Endothelial cell of umbilical vein (primary cell): ENCODE measurements around the gene ACTL8. TPM values are rescaled to one million over a fixed set of nuclear protein-coding genes. Genes with fewer than 3 reads are reported as not detected.

Experiments
- BruUV-seq: library from RNA; stranded (reverse); fragments of 400-500 nt; replicated peaks from 2 replicates; lab custom pipeline; 2021; lab: Mats Ljungman, UMichigan
- CTCF ChIA-PET: fragments of 300-600, 350-600 bp; sonication (Branson Sonifier 250); formaldehyde crosslinking; loops from one replicate; lab custom pipeline; 2021; ENCODE audit warnings: antibody characterized with exemption, inconsistent platforms; lab: Charles Lee
- POLR2A ChIA-PET: fragments of 300-600, 350-600 bp; sonication (Branson Sonifier 250); formaldehyde crosslinking; loops from one replicate; lab custom pipeline; 2021; ENCODE audit warnings: antibody characterized with exemption, inconsistent platforms; lab: Charles Lee
- DNase-seq: peaks from one replicate; pipeline ENCODE4 v3.0.0-alpha.2; 2011; ENCODE audit warnings: low read depth, low spot score
- FAIRE-seq: peaks from 2 replicates; lab custom pipeline; 2011; peaks lifted over from hg19 to GRCh38; lab: Jason Lieb, UNC
- H2AFZ ChIP-seq: 2 replicates; pipeline ENCODE4 v1.6.0; 2012; ENCODE audit warnings: low read depth, low read length, control low read depth, inconsistent platforms
- H3K27ac ChIP-seq: 2 replicates; pipeline ENCODE4 v1.5.1; 2011; ENCODE audit warnings: low read depth, mild to moderate bottlenecking, control low read depth, low read length, moderate library complexity; ENCODE audit not compliant: insufficient read depth
- H3K27me3 ChIP-seq, 2 experiments: 2 replicates each; pipeline versions ENCODE4 v1.6.0 to v1.6.1; 2011; ENCODE audit warnings: low read length in 2 of 2, mixed read lengths in 1 of 2; ENCODE audit not compliant: control insufficient read depth in 2 of 2, insufficient read depth in 2 of 2
- H3K36me3 ChIP-seq, 2 experiments: 2 replicates in 1 of 2; 3 replicates in 1 of 2; pipeline ENCODE4 v1.5.1; 2011; ENCODE audit warnings: low read length in 2 of 2, mild to moderate bottlenecking in 1 of 2, moderate library complexity in 1 of 2; ENCODE audit not compliant: control insufficient read depth in 2 of 2, insufficient read depth in 2 of 2; ENCODE audit errors: extremely low read depth in 1 of 2
- H3K4me1 ChIP-seq: 3 replicates; pipeline ENCODE4 v1.5.1; 2011; ENCODE audit warnings: mild to moderate bottlenecking, low read length; ENCODE audit not compliant: control insufficient read depth, insufficient read depth; ENCODE audit errors: extremely low read depth
- H3K4me2 ChIP-seq: 2 replicates; pipeline ENCODE4 v1.6.1; 2011; ENCODE audit warnings: low read length, control low read depth, mixed read lengths; ENCODE audit not compliant: insufficient read depth
- H3K4me3 ChIP-seq, 3 experiments: fragments of 200-600 bp in 1 of 3; sonication (generic), shearing (Covaris generic) in 1 of 3; replicated peaks in 1 of 3; 2 replicates each; pipeline ENCODE4 v1.5.1; 2011 to 2016; ENCODE audit warnings: control low read depth in 3 of 3, low read length in 3 of 3, mild to moderate bottlenecking in 2 of 3, inconsistent platforms in 1 of 3, low read depth in 1 of 3, moderate library complexity in 1 of 3; ENCODE audit not compliant: insufficient read depth in 1 of 3
- H3K79me2 ChIP-seq: 2 replicates; pipeline ENCODE4 v1.6.0; 2012; ENCODE audit warnings: low read length, inconsistent platforms; ENCODE audit not compliant: control insufficient read depth, insufficient read depth
- H3K9ac ChIP-seq: replicated peaks from 2 replicates; pipeline ENCODE3; 2011; ENCODE audit warnings: low read length, control low read depth; ENCODE audit not compliant: insufficient read depth; ENCODE audit errors: extremely low read depth
- H3K9me1 ChIP-seq: replicated peaks from 3 replicates; pipeline ENCODE4 v1.6.0; 2011; ENCODE audit warnings: mild to moderate bottlenecking, low read length; ENCODE audit not compliant: control insufficient read depth, insufficient read depth; ENCODE audit errors: extremely low read depth
- H3K9me3 ChIP-seq: replicated peaks from 2 replicates; pipeline ENCODE4 v1.5.1; 2012; ENCODE audit warnings: low read length, inconsistent platforms; ENCODE audit not compliant: control insufficient read depth, insufficient read depth
- H4K20me1 ChIP-seq: replicated peaks from 2 replicates; pipeline ENCODE3; 2011; ENCODE audit warnings: mild to moderate bottlenecking, low read length; ENCODE audit not compliant: control insufficient read depth, insufficient read depth; ENCODE audit errors: extremely low read depth
- EZH2 ChIP-seq: IDR thresholded peaks from 2 replicates; pipeline ENCODE4 v1.6.1; 2012; ENCODE audit warnings: borderline replicate concordance, low read depth, mild to moderate bottlenecking, moderate library complexity, low read length, inconsistent platforms; ENCODE audit not compliant: severe bottlenecking
- FOS ChIP-seq: IDR thresholded peaks from 2 replicates; pipeline ENCODE4 v1.6.1; 2011; ENCODE audit warnings: mild to moderate bottlenecking, low read length, moderate library complexity, borderline replicate concordance; ENCODE audit not compliant: insufficient read depth
- GATA2 ChIP-seq: IDR thresholded peaks from 2 replicates; pipeline ENCODE4 v1.7.0; 2011; ENCODE audit warnings: low read depth, mild to moderate bottlenecking, moderate library complexity, mixed read lengths, low read length; ENCODE audit not compliant: insufficient read length, insufficient read depth
- JUN ChIP-seq: IDR thresholded peaks from 2 replicates; pipeline ENCODE4 v1.6.1; 2011; ENCODE audit warnings: borderline replicate concordance, low read depth; ENCODE audit not compliant: insufficient read length, insufficient read depth
- MYC ChIP-seq: IDR thresholded peaks from one replicate; pipeline ENCODE4 v1.6.1; 2011; ENCODE audit warnings: mild to moderate bottlenecking, low read depth, low read length
- POLR2A ChIP-seq: IDR thresholded peaks from 2 replicates; pipeline ENCODE4 v1.6.1; 2012; ENCODE audit warnings: low read depth, mild to moderate bottlenecking, control low read depth, low read length
- POLR2AphosphoS5 ChIP-seq: IDR thresholded peaks from 2 replicates; pipeline ENCODE4 v1.6.1; 2012; ENCODE audit warnings: low read depth, mild to moderate bottlenecking, control low read depth, low read length, moderate library complexity; ENCODE audit not compliant: insufficient read depth
- dilution Hi-C: fragments of 300-500 bp; cut with MboI; formaldehyde crosslinking; loops from one replicate; pipeline ENCODE4 v1.15.0; 2019; ENCODE audit warnings: low sequenced_read_pairs; ENCODE audit not compliant: extremely low pct_ligation_motif_present
- intact Hi-C: fragments of 100-400 bp; cut with micrococcal nuclease; formaldehyde crosslinking; loops from one replicate; pipeline ENCODE4 v1.10.0; 2022
- polyA plus RNA-seq, 4 experiments: library from polyadenylated mRNA; depleted of rRNA in 3 of 4; stranded (reverse) in 3 of 4; unstranded in 1 of 4; fragments of >200 nt; gene quantifications; 2 replicates each; pipeline versions ENCODE4 v1.2.1 to v1.2.3, GENCODE V29; 2011 to 2012; ENCODE audit warnings: missing spikeins in 1 of 4
- total RNA-seq: library from RNA; stranded (reverse); gene quantifications from 2 replicates; pipeline ENCODE4 v1.2.3, GENCODE V29; 2021
- TF ChIP-seq, protein P1 (sequence below): IDR thresholded peaks from 2 replicates; pipeline ENCODE4 v1.6.1; 2011; ENCODE audit not compliant: insufficient read depth, insufficient read length
- TF ChIP-seq, protein P2 (sequence below), 2 donors: IDR thresholded peaks; 1 replicate in 1 of 2; 2 replicates in 1 of 2; pipeline ENCODE4 v1.5.1; 2011; ENCODE audit warnings: low read length in 2 of 2, mild to moderate bottlenecking in 2 of 2, moderate library complexity in 2 of 2, control low read depth in 1 of 2, inconsistent platforms in 1 of 2, low read depth in 1 of 2; ENCODE audit not compliant: insufficient read depth in 1 of 2; ENCODE audit errors: extremely low read depth in 1 of 2

The ACTL8 gene
- total and polyA plus RNA-seq, 2 donors (not counting 3 experiments of a cell fraction or from before 2014, with no cell fraction given), result not detected

GRCh38 chr1:17741052-17741451, 14.1 kb upstream of the ACTL8 start:
- DNase-seq (no peak), FAIRE-seq (no peak)
- Histone ChIP-seq H3K4me1 (no peaks in the 10 kb centered on the region), H3K9ac (no peak overlapping the region), H2AFZ (no peak overlapping the region), H3K9me3 (no peaks in the 10 kb centered on the region), H3K4me2 (no peak overlapping the region), H3K9me1 (no peaks in the 10 kb centered on the region), H3K36me3 (no peaks in the 10 kb centered on the region), H3K79me2 (no peaks in the 10 kb centered on the region), H3K27me3 (no peaks in the 10 kb centered on the region), H4K20me1 (no peaks in the 10 kb centered on the region), H3K4me3 (no peak overlapping the region), H3K27ac (no peak overlapping the region)
- dilution Hi-C loops (no loop called here), intact Hi-C loops (no loop called here)
- TF ChIP-seq EZH2 (no peak), POLR2A (no peak), FOS (no peak)
- ChIA-PET POLR2A (no interaction called here), CTCF (no interaction called here)
- no TSS peak for BruUV-seq

DNA sequence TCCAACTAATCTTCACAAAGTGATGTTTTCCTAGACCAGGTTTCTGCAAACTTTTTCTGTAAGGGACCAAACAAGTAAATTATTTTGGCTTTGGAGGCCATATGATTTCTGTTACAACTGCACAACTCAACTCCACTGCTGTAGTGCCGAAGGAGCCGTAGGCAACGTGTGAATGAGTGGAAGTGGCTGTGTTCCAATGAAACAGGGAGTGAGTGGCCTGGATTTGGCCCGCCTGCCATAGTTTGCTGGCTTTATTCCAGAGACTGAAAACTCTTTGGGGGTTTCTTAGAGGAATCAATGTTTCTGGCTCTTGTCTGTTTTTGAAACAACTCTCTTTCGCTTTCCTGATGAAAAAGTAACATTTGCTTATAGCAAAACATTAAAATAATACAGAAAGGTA, 12.6 kb upstream of the ACTL8 start:
- BruUV-seq, result no TSS peak
- dilution Hi-C loops (no loop called here), intact Hi-C loops (no loop called here)

More for the DNA sequence above, 12.6 kb upstream of the ACTL8 start:
- Histone ChIP-seq H3K27ac (no peak overlapping the region), H3K4me2 (no peak overlapping the region), H3K9me1 (no peaks in the 10 kb centered on the region), H3K4me3 (no peak overlapping the region), H2AFZ (no peak overlapping the region), H4K20me1 (no peaks in the 10 kb centered on the region), H3K4me1 (no peaks in the 10 kb centered on the region), H3K9ac (no peak overlapping the region), H3K9me3 (no peaks in the 10 kb centered on the region), H3K36me3 (no peaks in the 10 kb centered on the region), H3K79me2 (no peaks in the 10 kb centered on the region), H3K27me3 (no peaks in the 10 kb centered on the region)
- ChIA-PET POLR2A (no interaction called here), CTCF (no interaction called here)
- FAIRE-seq (no peak), DNase-seq (no peak)
- no peak for TF ChIP-seq EZH2
- TF ChIP-seq JUN, result no peak
- no peak for TF ChIP-seq POLR2A
- TF ChIP-seq, protein P1, sequence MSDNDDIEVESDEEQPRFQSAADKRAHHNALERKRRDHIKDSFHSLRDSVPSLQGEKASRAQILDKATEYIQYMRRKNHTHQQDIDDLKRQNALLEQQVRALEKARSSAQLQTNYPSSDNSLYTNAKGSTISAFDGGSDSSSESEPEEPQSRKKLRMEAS, result no peak
- TF ChIP-seq GATA2, result no peak
- no peak for TF ChIP-seq POLR2AphosphoS5
- no peak for TF ChIP-seq MYC
- TF ChIP-seq, protein P2, sequence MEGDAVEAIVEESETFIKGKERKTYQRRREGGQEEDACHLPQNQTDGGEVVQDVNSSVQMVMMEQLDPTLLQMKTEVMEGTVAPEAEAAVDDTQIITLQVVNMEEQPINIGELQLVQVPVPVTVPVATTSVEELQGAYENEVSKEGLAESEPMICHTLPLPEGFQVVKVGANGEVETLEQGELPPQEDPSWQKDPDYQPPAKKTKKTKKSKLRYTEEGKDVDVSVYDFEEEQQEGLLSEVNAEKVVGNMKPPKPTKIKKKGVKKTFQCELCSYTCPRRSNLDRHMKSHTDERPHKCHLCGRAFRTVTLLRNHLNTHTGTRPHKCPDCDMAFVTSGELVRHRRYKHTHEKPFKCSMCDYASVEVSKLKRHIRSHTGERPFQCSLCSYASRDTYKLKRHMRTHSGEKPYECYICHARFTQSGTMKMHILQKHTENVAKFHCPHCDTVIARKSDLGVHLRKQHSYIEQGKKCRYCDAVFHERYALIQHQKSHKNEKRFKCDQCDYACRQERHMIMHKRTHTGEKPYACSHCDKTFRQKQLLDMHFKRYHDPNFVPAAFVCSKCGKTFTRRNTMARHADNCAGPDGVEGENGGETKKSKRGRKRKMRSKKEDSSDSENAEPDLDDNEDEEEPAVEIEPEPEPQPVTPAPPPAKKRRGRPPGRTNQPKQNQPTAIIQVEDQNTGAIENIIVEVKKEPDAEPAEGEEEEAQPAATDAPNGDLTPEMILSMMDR (IDR thresholded peaks at IDR 0.05; ENCODE audit: extremely low read depth in 1 of 2, insufficient read depth in 1 of 2, low read depth in 1 of 2, low read length in 2 of 2), result no peak
- no peak for TF ChIP-seq FOS
